ELR (cell line): Measurements from ENCODE around the gene DSTYK.

ENCODE experiments used
- DNase-seq: peaks from one replicate; pipeline ENCODE4 v3.0.0-alpha.2; 2015; ENCODE audit warnings: low read depth

Gene DSTYK

DNA sequence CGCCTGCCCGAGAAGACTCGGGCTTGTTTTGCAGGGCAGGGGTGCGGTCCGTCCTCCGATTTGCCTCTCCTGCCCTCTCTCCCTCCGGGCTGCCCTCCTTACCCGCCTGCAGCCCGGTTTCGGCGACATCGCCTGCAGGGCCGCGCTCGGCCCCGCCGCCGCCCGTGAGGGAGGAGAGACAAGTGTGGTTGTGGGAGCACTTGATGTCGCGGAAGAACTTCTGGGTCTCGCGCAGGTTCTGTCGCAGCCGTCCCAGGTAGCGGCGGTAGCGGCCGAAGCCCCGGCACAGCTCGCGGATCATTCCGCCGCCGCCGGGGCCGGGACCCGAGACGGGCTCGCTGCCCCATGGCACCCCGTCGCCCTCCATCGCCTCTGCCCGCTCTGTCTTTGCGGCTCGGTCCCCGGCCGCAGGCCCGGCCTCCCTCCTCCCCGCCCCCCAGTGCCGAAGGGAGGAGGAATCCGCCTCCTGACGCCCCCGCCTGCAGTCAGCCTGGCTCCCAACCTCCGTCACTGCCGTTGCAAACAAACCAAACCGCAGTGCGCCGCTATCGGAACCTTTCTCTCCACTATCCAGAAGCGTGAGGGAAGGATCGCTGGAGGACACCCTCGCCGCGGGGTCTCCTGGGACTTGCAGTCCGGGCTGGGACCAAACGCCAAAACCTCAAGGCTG lies at the start of gene DSTYK:
TSS of gene DSTYK (minus strand) at position 534 of the 670 bp plus-strand sequence. CDS start at position 367, 167 bp downstream.
- peak; percentile 97 for DNase-seq

- no peak for DNase-seq
These were observed 48.5 kb upstream of the DSTYK start for GRCh38 chr1:205259998-205260397.

DNA sequence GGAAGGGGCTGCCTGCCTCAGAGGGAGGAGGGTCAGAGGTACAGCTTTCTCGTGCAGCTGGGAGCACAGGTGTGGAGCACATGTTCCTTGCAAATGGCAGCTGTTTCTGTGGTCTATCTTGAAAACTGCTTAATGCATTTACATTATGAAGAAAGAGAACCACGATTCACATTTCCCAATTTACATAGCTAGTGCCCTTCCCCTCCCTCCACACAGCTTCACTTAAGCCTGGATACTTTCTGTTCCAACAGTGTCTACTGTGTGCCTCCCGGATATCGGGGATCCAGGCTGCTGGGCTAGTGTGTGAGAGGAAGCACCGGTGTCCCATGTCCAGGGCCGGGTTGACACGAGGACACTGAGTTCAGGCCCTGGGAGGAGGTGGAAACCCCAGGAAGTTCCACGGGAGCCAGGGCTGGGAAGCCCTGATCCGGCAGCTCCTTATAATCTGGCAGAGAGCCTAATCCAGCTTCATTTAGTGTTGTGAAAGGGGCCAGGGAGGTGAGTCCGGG lies 47.9 kb upstream of the DSTYK start:
- DNase-seq, result no peak

GRCh38 chr1:205258719-205259118 lies 47.2 kb upstream of the DSTYK start:
- DNase-seq, result peak; percentile 87

DNA sequence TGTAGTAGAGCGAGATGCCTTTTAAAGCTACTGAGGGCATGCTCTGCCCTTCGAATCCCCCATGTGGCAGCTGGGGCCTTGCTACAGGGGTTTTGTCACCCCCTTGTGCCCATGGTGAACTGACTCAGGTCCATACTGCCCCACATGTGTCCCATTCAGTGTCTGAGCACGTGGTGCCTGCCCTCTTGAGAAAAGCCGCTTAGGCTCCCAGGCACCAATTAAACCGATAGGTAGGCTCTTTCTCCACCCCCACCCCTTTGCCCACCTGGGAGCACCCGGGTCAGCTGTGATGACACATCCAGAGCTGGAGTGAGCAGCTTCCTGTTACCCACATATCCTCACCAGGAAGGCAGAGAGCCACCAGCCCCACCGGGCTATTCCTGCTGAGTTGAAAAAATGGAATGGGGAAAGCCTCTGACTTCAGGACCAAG lies 46.8 kb upstream of the DSTYK start:
- peak; percentile 73 for DNase-seq

GRCh38 chr1:205257735-205258134 lies 46.2 kb upstream of the DSTYK start:
- no peak for DNase-seq

GRCh38 chr1:205256951-205257625 lies 45.6 kb upstream of the DSTYK start:
- DNase-seq, result no peak

DNA sequence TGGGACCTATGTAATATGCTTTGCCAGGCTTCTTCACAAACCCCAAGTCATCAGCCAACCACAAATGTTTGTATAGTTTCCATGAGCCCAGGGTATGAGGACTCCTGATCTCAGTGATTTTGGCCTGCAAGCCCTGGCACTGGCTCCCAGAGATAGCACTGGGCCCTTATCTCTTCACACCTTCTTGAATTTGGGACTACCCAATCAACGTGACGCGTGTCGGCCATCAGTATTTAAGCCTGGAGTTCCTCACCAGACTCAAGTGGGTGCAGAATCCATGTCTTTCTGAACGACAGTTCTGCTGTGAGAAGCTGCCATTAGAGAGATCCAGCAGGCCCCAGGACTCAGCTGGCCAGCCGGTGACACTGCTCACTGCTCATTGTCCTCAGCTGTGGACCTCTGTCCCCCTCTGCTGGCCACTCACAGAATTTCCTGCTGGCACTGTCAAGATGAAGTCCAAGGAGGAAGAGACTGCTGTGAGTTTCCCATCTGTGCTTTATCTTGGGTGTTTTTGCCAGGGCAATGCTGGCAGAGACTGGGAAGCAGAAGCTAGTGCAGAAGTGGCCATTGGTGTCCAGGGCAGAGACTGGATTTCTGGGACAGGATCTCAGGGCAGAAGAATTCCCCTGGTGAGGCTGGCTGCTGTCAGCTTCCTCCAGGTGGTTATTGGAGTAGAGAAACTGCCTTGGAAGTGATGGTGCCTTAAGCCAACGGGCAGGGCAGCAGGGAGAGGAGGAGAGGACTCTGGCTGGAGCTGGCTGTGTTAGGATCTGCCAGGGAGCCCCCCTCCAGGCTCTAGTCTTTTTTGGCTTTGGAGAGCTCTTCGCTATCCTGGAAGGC lies 44.7 kb upstream of the DSTYK start:
- peak; percentile 81 for DNase-seq

DNA sequence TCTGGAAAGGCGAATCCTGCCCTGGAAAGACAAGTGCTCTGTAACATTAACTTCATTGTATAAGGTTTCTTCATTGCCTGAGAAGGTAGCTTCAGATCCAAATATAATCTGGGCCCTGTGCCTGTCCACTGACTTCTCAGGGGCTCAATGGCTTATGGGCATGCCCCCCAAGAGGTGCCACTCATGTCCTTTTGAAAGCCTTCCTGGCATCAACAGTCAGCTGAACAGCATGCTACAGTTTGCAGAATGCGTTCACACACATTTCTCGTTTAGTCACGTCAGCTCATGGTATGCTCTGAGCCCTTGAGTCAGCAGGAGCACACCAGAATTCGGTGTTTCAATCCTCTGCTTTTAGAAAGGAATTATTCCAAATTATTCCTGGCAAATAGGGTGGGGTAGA lies 40.1 kb upstream of the DSTYK start:
- peak; percentile 30 for DNase-seq

GRCh38 chr1:205250699-205251098 lies 39.2 kb upstream of the DSTYK start:
- no peak for DNase-seq

- no peak for DNase-seq
These were observed 38.1 kb upstream of the DSTYK start for GRCh38 chr1:205249651-205250050.

- no peak for DNase-seq
These were observed 37.5 kb upstream of the DSTYK start for GRCh38 chr1:205248793-205249601.

GRCh38 chr1:205247130-205247921 lies 35.8 kb upstream of the DSTYK start:
- no peak for DNase-seq

- no peak for DNase-seq
These were observed 35.0 kb upstream of the DSTYK start for GRCh38 chr1:205246351-205247119.

DNA sequence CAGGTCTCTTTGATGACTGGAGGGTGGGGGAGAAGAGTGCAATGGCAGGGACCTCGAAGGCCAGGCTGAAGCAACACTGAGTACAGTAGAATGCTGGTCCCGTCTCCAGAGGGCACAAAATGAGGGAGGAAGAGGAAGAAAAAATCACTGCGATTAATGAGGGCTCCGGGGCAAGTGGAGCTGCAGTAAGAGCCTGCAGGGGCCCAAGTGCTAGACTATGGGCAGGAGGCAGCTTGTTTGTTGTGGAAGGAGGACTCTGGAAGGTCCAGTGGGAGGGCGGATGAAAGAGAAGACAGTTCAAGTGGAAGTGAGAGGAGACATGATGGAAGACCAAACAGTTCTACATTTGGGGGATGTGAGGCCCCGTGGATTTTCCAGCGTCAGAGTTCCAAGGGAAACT lies 33.6 kb upstream of the DSTYK start:
- DNase-seq, result no peak

GRCh38 chr1:205244384-205244783 lies 32.9 kb upstream of the DSTYK start:
- no peak for DNase-seq

- DNase-seq, result no peak
These were observed 32.1 kb upstream of the DSTYK start for GRCh38 chr1:205243350-205244191.

- no peak for DNase-seq
These were observed 30.0 kb upstream of the DSTYK start for GRCh38 chr1:205241366-205242030.

GRCh38 chr1:205240569-205240968 lies 29.1 kb upstream of the DSTYK start:
- DNase-seq, result no peak
